ENCODE measurements around the gene NPHP4.

Gene NPHP4

DNA sequence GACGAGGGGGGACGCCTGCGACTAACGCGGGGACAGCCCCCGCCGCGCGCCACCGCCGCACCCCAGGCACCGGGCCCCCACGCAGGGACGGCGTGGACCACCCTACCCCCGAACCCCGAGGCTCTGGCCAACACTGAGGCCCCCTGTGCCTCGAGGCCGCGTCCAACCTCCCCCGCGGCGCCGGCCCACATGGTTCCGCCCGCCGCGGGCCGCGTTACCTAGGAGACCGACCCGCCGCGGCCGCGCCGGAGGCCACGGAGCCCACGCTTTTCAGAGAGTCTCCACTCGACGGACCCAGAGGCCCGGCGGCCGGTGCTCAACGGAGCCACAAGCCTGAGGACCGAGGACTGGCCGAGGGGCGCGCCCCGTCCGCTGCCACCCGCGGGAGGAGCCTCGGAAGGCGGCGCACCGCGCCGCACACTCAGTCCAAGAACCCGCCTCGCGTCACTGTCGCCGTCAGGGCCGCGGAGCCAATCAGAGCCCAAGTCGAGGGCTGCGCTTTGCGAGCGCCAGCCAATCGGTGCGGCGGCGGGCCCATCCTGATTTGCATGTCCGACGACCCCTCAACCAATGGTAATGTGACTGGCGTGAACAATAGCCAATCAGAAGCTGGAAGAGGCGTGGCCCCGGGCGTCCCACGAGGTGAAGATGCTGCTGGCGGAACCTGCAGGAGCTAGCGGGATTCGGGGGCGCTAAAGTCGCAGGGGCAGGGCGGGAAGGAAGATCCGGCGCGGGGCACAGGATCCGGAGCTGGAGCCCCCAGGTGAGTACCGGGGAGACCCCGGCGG lies at the start of gene NPHP4:
Gene NPHP4, minus strand, starts transcription at position 400 of the 788 bp plus-strand sequence. CDS start 6,136 bp downstream, outside the sequence.
- peak; percentile 95 to 99 for DNase-seq (ENCODE audit: low read depth in 2 of 2)

DNA sequence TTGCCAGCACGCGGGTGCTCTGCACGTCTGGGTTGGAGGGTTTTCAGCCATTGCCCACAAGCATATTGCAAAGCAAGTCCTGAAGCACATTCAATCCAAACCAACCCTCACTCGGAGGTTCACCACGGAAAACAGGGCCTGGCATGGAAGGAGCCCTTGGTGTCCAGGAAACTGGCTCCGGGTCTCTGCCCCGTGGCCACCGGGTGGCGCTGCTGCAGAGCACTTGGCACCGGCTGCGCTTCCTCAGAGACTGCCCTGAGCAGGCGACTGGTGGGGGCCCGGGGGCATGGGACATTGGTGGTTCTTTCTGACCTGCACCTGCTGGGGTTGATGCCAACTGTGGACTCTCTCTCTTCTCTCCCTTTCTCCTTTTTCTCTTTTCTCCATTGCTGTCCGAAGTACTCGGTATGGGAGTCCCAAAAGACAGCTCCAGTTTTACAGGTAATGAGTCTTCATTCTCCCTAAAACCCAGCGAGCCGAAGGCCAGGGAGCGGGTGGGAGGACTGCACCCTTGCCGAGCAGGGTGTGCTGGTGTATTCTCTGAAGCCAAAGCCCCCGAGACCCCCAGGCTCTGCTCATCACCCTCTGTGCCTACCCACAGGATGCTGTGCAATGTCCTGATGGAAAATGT lies 49.3 kb upstream of the NPHP4 start:
- DNase-seq (ENCODE audit: low read depth in 2 of 2): no peak

DNA sequence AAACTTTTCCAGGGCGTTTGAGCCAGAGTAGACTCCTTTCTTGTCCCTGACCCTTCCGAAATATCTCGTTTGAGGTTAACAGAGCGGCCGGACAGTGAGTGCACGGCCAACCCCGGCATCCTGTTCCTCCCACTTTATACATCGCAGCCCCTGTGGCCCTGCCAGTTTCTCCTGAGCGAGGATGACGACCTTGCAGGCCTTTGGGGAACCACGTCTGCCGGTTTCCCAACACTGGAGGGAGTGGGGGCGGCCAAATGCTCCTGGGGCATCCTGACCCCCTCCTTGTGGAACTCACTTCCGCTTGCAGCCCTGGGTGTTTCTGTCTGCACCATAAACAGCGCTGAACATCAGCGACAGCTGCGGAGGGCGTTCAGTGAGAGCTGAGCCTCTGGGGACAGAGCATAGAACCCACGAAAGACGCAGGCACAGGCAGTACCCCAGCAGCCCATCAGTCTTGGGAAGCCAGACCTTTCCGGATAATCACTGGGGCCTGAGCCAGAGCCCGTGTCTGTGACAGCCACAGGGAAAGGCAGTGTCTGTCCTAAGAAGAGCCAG lies 48.7 kb upstream of the NPHP4 start:
- DNase-seq (ENCODE audit: low read depth in 2 of 2): no peak

DNA sequence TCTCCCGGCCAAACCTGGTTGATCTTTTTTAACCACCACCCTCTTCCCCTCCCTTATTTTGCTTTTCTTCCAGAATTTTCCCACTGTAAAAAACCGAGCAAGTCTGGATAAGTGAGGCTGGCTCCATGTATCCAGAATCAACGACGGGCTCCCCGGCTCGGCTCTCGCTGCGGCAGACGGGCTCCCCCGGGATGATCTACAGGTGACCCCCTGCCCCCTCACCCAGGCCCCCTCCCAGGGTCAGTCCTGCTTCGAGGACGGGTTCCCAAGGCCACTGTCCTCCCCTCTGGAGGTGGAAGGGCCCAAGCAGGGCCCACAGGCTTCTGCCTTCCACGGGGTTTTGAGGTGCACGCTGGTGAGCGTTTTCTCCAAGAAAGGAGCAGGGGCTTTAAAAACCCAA lies 48.2 kb upstream of the NPHP4 start:
- no peak for DNase-seq (ENCODE audit: low read depth in 2 of 2)

DNA sequence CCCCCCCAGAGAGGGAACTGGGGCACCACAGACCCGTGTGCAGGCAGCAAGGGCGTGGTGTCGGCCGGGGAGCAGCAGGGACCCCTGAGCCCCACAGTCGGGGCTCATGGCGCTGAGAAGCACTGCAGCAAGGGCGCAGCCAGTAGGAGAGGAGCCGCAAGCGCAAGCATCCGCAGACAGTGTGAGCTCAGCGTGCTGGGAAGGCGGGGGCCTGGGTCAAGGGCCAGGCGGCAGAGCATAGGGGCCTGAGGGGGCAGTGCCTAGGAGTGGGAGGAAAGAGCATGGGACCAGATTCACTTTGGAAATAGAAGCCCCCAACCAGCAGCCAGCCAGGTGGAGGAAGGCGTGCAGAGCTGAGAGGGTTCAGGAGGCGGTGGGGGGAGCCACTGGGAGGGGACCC lies 46.8 kb upstream of the NPHP4 start:
- no peak for DNase-seq (ENCODE audit: low read depth in 2 of 2)

DNA sequence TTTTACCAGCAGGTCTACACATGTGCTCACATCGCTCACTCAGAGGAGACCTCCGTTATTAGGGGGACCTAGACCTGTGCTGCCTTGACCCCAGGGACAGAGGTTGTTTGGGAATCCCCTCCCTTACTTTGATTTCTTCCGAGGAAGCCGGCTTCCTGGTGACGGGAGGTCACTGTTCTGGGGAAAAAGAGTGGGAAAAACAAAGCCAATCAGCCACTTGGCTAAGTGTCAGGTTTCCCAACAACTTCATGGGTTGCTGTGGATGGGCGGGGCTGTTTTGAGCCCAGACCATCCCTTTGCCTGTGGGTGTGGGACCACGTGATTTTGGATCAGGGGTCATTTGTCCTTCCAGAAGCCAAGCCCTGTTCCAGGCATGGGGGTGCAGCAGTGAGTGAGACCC lies 46.4 kb upstream of the NPHP4 start:
- DNase-seq (ENCODE audit: low read depth in 2 of 2): no peak

DNA sequence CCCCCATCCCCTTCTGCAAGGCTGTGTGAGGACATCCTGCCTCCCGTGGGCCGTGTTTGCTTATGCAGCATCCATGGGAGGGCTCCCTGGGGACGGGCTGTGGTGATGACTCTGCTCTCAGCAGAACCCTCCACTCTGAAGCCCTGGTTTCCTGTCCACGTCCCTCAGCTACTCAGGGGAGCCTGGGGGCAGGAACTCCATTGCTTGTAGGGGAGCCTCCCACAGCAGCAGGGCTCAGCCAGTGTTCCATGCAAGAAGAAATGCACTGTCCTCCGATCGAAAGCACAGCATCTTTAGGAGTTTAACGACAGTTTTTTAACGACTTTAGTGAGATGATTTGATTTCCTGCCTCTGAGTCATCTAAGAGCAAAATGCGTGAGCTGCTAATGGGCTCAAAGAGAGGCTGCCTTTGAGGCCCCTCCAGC lies 45.1 kb upstream of the NPHP4 start:
- no peak for DNase-seq (ENCODE audit: low read depth in 2 of 2)

DNA sequence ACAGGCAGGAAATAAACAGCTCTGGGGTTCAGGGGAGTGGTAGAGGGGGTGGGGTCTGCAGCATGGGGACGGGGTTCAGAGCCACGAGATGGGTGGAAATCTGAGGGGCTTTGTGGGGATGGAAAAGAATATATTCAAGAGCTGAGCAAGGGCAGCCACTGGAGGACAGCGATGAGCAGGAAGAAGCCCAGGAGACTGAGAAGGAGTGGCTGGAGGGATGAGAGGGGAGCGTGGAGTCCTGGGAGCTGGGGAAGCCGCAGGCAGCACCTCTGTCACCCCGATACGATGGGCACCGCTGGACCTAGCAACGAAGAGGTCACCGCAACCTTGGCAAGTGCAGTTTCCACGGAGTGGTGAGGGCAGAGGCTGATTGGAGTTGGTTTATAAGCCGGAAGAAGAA lies 43.5 kb upstream of the NPHP4 start:
- DNase-seq (ENCODE audit: low read depth in 2 of 2): no peak

DNA sequence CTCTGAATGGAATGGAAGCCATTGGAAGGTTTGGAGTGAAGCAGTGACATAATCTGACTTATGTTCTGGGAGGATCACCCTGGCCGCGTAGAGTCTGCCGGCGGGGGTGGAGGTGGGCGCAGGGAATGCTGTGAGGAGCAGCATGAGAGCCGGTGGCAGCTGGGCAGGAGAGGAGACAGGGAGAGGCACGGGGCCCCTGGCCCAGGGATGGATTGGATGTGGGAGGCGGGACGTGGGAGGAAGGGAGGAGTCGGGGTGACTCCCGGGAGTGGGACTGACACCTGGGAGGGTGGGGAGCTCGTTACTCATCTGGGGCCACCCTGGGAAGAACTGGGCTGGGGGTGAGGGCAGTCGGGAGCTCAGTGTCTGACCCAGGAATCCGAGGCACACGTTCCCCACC lies 43.1 kb upstream of the NPHP4 start:
- DNase-seq (ENCODE audit: low read depth in 2 of 2): no peak

DNA sequence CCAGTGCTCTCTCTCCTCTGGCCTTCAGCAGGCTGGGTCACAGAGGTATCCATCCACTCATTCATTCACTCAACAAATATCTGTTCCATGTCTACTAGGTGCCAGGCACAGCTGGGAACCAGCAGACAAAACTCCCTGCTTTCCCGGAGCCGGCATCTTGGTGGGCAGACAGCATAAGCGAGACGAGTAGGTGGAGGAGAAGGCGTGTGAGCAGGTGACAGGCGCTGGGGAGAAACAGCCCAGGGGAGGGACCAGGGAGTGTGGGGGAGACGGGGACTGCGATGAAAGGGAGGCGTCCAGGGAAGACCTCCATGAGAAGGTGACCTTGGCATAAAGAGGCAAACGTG lies 42.5 kb upstream of the NPHP4 start:
- DNase-seq (ENCODE audit: low read depth in 2 of 2): no peak

DNA sequence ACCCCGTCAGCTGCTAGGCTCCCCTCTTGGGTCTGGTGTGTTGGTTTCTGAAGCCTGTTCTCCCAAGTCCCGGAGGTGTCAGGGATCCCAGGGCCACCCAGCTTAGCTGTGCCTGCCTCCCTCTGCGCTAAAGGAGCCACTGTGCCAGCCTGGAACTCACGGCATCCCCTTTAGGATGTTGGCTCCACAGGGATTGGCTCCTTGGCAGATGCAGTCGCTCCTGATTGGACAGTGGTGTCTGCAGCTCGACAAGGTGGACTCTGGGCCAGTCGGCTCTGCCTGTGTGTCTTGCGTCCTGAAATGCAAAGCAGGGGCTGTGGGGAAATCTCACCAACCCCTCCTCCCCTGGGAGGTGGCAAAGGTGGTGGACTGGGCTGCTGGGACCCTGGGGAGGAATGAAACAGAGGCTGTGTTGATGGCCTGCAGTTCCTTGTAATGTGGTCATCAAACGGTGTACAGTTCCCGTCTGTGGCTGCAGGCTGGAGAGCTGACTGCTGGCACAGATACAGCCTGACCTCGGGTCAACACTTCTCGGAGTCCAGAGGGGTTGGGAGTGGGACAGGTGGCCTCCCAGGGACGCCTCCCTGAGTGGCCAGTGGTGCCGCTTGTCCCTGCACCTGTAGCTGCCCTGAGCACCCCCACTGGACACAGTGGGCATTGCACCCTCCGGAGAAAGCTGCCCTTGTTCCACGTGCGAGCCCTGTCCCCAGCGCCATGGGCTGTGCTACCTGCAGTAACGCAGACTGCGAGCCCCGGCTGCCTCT lies 41.9 kb upstream of the NPHP4 start:
- DNase-seq (ENCODE audit: low read depth in 2 of 2): peak in 1 of 2 donors; percentile 11

DNA sequence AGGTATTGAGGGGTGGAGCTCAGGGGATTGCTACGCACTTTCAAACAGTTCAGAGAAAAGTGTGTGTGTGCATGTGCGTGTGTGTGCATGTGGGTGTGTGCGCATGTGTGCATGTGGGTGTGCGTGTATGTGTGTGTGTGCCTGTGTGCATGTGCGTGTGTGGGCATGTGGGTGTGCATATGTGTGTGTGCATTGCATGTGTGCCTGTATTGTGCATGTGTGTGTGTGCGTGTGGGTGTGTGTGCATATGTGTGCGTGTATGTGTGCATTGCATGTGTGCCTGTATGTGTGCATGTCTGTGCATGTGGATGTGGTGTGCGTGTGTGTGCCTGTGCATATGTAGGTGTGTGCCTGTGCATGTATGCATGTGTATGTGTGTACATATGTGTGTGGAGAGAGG lies 40.9 kb upstream of the NPHP4 start:
- DNase-seq (ENCODE audit: low read depth in 2 of 2): no peak

DNA sequence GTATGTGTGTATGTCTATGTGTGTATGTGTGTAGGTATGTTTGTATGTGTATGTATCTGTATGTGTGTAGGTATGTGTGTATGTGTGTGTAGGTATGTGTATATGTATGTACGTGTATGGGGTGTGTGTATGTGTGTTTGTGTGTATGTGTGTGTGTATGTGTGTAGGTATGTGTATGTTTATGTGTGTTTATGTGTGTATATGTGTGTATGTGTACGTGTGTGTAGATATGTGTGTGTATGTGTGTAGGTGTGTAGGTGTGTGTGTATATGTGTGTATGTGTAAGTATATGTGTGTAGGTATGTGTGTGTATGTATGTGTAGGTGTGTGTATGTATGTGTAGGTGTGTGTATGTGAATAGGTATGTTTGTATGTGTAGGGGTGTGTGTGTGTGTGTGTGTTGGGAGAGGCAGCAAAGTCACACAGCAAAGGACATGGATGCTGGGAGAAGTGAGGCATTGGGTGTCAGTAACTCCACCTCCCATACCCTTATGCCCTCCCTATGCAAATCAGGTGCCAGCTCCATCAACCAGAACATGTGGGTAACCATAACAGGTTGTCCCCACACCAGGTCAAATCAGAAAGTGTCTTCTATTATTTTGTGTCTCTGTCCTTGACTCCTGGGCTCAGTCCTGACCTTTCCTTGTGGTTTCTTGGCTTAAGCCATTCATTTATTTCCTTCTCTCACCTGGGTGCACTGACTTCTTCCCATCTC lies 38.5 kb upstream of the NPHP4 start:
- no peak for DNase-seq (ENCODE audit: low read depth in 2 of 2)

DNA sequence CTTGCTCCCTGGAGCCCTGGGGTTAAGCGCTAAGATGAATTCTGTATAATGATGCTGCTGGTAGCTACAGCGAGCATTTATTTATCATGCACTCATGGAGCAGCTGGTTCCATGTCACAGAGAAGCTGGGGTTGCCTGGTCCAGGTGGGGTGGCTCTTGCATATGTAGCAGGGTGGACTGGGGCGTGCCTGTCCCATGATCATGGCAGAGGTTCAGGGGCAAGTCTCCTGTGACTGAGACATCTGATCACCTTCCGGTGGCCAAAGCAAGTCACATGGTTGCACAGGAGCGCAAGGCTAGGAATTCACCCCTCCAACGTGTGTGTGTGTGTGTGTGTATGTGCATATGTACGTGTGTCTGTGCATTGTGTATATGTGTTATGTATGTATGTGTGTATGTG lies 37.9 kb upstream of the NPHP4 start:
- no peak for DNase-seq (ENCODE audit: low read depth in 2 of 2)

DNA sequence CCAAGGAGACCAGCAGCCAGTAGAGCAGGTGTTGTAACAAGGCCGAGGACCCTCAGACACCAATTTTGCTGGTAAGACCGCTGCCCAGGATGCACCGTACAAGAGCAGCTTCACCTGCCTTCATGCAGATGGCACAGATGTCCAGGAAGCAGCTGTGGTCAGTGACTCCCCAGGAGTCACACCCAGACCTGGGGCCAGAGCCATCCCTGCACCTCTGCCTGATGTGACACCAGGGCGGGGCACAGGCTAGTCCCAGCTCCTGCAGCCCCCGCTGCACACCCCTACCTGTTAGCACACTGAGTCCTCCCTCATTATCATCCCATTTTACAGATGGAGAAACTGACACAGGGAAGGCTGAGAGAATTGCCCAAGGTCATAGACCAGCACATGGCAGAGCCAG lies 37.1 kb upstream of the NPHP4 start:
- no peak for DNase-seq (ENCODE audit: low read depth in 2 of 2)

DNA sequence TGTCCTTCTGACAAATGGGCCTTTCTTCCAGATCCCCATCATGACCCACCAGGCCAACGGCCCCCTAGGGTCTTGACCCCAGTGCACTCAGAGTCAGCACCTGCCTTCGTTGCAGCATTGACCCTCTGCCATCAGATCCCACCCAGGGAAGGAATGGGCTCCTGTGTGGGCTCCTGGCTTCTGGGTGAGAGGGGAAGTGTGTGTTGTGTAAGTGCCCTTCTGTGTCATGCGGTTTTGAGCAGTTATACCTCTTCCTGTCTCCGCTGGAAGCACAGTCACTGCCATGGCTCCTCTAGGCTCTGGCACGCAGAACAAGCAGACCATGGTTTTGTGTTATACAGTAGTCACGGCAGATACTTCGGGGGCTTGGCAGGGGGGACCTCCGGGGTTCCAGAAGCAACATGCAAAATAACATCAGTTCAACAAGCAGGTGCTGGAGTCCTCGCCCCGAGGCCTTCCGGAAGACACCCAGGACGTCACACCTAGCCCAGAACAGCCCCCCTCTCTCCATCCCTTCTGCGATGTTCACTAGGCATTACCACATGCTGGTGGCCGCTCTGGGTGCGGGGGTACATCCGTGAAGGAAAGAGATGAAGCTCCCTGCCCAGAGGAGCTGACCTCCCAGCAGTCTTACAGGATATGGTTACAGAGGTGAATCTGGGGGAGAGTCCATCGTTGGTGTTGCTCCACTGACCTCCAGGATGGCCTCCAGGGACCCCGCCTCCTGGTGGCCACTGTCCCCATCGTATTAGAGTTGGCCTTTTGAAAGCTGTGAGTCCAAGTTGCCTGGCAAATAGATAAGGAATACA lies 36.0 kb upstream of the NPHP4 start:
- DNase-seq (ENCODE audit: low read depth in 2 of 2): peak in 1 of 2 donors; percentile 23

DNA sequence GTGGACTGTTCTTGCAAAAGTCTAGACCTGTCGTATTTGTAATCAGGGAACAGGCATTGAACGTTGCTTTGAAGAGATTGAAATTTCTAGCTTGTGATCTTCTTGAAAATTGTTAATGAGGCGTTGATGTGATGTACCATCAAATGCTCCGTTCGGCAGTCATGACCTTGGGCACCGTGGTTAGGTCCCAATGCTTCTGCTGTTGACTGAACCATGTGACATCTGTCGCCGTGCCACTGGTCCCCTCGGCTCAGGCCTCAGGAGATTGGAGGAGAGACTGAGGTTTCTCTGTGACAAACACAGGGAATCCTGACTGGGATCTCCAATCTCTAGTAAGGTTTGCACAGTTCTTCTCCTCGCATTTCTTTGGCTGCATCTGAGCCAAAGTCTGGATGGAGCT lies 35.4 kb upstream of the NPHP4 start:
- no peak for DNase-seq (ENCODE audit: low read depth in 2 of 2)

DNA sequence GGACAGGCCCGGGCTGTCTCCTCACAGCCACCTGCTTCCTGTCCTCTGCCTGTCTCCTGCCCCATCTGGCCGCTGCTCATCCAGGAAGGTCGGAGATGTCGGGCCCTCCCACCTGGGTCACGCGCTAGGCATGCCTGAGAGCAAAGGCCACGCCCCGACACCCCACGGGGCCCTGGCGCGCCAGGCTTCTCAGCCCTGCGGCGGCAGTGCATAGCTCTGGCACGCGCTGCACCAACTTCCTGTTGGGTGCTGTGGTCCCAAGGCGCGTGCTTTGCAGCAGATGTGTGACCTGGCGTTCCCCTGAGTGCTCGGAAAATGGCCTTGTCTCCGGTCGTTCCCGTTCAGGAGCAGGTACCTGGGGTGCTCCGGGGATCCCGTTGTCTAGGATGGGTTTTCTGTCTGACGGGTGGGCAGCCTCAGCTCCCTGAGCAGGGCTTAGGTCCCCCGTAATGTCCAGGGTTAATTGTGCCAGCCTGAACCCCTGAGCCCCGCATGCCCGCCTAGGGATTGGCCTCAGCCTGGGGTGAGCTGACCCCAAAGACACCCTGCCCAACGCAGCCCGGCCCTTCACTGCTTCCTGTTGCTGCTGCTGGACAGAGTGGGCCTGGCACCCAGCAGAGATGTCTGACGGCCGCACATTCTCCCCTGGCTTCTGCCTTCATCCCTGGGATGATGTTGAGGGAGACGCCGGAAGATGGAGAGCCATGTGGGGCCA lies 34.0 kb upstream of the NPHP4 start:
- DNase-seq (ENCODE audit: low read depth in 2 of 2): peak; percentile 81 to 86

DNA sequence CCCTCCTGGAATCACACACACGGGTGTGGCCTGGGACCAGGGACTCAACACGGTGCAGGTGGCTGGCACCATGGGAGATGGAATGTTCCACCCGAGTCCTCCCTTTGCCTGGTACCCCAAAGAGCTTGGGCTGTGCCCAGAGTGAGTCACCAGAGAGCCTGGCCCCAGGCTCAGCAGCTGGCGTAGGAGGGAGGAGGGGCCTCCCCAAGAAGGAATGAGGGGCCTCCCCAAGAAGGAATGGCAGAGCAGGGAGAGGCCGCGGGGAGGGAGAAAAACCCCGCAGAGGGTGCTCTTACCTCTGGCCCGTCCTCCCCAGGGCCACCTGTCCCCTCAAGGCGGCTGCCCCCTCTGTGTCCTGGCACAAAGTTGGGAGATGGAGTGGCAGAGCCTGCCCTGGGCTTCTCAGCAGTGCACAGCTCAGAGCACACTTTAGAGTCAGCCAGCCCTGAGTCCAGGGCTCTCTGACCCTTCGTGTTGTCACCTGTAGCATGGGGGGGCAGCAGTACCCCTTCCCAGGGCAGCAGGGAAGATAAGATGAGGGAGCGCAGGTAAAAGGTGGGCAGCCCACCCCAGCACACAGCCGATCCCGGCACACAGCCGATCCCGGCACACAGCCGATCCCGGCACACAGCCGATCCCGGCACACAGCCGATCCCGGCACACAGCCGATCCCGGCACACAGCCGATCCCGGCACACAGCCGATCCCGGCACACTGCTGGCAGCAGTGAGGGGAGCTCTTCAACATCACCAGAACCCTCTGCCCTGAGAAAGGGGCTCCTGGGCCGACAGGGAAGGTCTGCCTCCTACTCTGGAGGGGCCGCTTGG lies 33.3 kb upstream of the NPHP4 start:
- no peak for DNase-seq (ENCODE audit: low read depth in 2 of 2)

DNA sequence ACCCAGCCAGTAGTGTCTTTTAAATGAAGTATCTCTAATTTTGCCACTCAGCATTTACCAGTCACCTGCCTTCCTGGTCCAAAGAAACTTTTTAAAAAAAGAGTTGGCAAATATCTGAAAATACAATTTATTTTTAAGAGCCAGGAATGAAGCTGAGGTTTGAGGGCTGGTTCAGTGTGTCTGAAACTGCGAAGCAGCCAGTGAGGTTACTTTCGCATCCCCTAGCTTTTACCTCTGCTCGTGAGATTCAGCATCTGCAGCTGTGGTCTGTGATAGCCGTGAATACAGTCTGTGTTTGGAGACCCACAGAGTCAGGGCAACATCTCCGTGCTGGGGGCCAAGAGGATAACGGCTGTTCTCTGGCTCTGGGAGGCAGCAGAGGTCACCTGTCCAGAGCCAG lies 32.2 kb upstream of the NPHP4 start:
- DNase-seq (ENCODE audit: low read depth in 2 of 2): no peak
